ENCODE results near the gene PLA2G2C.

DNA sequence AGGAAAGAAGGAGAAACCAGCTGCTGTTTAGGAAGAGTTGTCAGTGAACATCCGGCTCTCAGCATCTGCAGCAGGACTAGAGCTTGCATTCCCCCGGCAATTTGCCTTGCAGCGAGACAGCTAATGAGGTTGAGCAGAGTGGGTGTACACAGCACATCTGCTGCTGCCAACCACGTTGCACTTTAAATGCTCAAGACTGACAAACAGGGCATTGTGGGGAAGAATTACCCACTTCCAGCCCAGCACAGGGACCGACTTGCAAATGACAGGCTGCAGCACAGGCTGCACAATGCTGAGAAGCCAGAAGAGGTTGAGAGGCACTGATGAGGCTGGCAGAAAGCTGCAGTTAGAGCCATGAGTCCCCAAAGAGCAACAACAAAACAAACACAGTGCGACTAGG, 47.5 kb upstream of the PLA2G2C start:
- no peak for TF ChIP-seq TOX (CRISPR knock-in tag; IDR thresholded peaks at IDR 0.05; ENCODE audit: borderline replicate concordance)
- no peak for TF ChIP-seq PPARA (CRISPR knock-in tag; IDR thresholded peaks at IDR 0.05; ENCODE audit: borderline replicate concordance)
- TF ChIP-seq PATZ1 (CRISPR knock-in tag; IDR thresholded peaks at IDR 0.05; ENCODE audit: borderline replicate concordance) = no peak
- no peak for TF ChIP-seq ZNF565 (CRISPR knock-in tag; conservative IDR thresholded peaks at IDR 0.05; ENCODE audit: low read depth)
- no peak for TF ChIP-seq ZFP3 (CRISPR knock-in tag; IDR thresholded peaks at IDR 0.05)
- no peak for TF ChIP-seq ZNF8 (CRISPR knock-in tag; IDR thresholded peaks at IDR 0.05)
- TF ChIP-seq POU6F1 (CRISPR knock-in tag; IDR thresholded peaks at IDR 0.05; ENCODE audit: borderline replicate concordance, low read depth) = no peak
- no peak for TF ChIP-seq RARB (CRISPR knock-in tag; IDR thresholded peaks at IDR 0.05)
- no peak for TF ChIP-seq GLIS3 (CRISPR knock-in tag; IDR thresholded peaks at IDR 0.05)
- TF ChIP-seq, protein P1, sequence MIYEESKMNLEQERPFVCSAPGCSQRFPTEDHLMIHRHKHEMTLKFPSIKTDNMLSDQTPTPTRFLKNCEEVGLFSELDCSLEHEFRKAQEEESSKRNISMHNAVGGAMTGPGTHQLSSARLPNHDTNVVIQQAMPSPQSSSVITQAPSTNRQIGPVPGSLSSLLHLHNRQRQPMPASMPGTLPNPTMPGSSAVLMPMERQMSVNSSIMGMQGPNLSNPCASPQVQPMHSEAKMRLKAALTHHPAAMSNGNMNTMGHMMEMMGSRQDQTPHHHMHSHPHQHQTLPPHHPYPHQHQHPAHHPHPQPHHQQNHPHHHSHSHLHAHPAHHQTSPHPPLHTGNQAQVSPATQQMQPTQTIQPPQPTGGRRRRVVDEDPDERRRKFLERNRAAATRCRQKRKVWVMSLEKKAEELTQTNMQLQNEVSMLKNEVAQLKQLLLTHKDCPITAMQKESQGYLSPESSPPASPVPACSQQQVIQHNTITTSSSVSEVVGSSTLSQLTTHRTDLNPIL (CRISPR knock-in tag; IDR thresholded peaks at IDR 0.05; ENCODE audit: low read depth) = no peak
- TF ChIP-seq ARNTL (CRISPR knock-in tag; IDR thresholded peaks at IDR 0.05; ENCODE audit: borderline replicate concordance, low read depth) = no peak
- TF ChIP-seq ZFP30 (CRISPR knock-in tag; IDR thresholded peaks at IDR 0.05) = no peak
- no peak for TF ChIP-seq TCF4 (CRISPR knock-in tag; IDR thresholded peaks at IDR 0.05; ENCODE audit: borderline replicate concordance)
